C4-2B (cell line): ENCODE data around the gene KAZALD1.

Experiments used
- ZFX ChIP-seq: fragments of 450-650 bp; IDR thresholded peaks from 2 replicates; pipeline ENCODE4 v1.6.1; 2017
- TF ChIP-seq, protein P1 (sequence below): fragments of 450-650 bp; conservative IDR thresholded peaks from 2 replicates; pipeline ENCODE4 v1.5.1; 2017; ENCODE audit warnings: mild to moderate bottlenecking

DNA sequence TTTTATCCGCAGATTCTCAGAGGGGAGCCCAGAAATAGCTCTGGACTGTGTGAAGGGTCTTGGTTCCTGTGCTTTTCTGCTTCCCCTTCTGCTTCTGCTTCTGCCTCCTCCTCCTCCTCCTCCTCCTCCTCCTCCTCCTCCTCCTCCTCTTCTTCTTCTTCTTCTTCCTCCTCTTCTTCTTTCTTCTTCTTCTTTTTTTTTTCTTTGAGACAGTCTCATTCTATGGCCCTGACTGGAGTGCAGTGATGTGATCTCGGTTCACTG, 42.4 kb upstream of the KAZALD1 start:
- TF ChIP-seq, protein P1, sequence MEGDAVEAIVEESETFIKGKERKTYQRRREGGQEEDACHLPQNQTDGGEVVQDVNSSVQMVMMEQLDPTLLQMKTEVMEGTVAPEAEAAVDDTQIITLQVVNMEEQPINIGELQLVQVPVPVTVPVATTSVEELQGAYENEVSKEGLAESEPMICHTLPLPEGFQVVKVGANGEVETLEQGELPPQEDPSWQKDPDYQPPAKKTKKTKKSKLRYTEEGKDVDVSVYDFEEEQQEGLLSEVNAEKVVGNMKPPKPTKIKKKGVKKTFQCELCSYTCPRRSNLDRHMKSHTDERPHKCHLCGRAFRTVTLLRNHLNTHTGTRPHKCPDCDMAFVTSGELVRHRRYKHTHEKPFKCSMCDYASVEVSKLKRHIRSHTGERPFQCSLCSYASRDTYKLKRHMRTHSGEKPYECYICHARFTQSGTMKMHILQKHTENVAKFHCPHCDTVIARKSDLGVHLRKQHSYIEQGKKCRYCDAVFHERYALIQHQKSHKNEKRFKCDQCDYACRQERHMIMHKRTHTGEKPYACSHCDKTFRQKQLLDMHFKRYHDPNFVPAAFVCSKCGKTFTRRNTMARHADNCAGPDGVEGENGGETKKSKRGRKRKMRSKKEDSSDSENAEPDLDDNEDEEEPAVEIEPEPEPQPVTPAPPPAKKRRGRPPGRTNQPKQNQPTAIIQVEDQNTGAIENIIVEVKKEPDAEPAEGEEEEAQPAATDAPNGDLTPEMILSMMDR: no peak
- no peak for TF ChIP-seq ZFX
